ENCODE results near the gene AP1G1.

DNA sequence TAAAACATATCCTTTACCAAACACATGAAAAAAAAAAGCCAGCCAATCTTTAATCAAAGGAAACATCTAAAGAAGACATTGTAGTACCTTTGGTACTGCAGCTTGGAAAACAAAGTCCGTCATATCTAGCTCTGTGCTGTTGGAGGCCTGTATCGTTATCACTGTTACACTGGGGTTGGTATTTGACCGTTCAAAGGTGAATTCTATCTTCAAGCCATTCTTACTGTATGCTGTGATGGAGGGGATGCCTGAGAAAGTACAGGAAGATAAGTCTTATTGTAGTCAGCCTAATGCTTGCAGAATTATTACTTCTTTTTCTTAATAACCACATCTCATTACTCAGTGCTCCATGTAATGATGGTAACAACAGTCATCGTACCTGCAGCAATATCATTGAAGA is 69.8 kb downstream of the AP1G1 start:
- TF ChIP-seq, protein P1, sequence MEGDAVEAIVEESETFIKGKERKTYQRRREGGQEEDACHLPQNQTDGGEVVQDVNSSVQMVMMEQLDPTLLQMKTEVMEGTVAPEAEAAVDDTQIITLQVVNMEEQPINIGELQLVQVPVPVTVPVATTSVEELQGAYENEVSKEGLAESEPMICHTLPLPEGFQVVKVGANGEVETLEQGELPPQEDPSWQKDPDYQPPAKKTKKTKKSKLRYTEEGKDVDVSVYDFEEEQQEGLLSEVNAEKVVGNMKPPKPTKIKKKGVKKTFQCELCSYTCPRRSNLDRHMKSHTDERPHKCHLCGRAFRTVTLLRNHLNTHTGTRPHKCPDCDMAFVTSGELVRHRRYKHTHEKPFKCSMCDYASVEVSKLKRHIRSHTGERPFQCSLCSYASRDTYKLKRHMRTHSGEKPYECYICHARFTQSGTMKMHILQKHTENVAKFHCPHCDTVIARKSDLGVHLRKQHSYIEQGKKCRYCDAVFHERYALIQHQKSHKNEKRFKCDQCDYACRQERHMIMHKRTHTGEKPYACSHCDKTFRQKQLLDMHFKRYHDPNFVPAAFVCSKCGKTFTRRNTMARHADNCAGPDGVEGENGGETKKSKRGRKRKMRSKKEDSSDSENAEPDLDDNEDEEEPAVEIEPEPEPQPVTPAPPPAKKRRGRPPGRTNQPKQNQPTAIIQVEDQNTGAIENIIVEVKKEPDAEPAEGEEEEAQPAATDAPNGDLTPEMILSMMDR (IDR thresholded peaks at IDR 0.05) = no peak
- TF ChIP-seq POLR2A (IDR thresholded peaks at IDR 0.05) = no peak

Data from thyroid gland (tissue), 4 donors.